HepG2 (cell line): ENCODE data around the gene ANKRD53. TPM values are rescaled to one million over a fixed set of nuclear protein-coding genes. Genes with fewer than 3 reads are reported as not detected.

Experiments
- CSRNP1 ChIP-seq: sonication (generic); formaldehyde crosslinking; IDR thresholded peaks from 2 replicates; pipeline ENCODE4 v1.8.1; 2023; ENCODE audit warnings: mild to moderate bottlenecking, missing genetic modification reagents
- HMG20A ChIP-seq: IDR thresholded peaks from 2 replicates; pipeline ENCODE4 v1.6.1; 2016; ENCODE audit warnings: borderline replicate concordance
- MAX ChIP-seq: IDR thresholded peaks from 2 replicates; pipeline ENCODE4 v1.6.1; 2012; ENCODE audit warnings: inconsistent platforms
- MED8 ChIP-seq: sonication (generic); formaldehyde crosslinking; IDR thresholded peaks from 2 replicates; pipeline ENCODE4 v1.8.1; 2023; ENCODE audit warnings: mild to moderate bottlenecking, missing genetic modification reagents; ENCODE audit not compliant: insufficient replicate concordance
- NBN ChIP-seq: fragments of 450-650 bp; conservative IDR thresholded peaks from 2 replicates; pipeline ENCODE4 v1.6.1; 2017
- NR2F2 ChIP-seq: IDR thresholded peaks from 2 replicates; pipeline ENCODE4 v1.6.1; 2012; ENCODE audit warnings: low read depth, inconsistent platforms, borderline replicate concordance
- PHF8 ChIP-seq: sonication (generic); formaldehyde crosslinking; IDR thresholded peaks from 2 replicates; pipeline ENCODE4 v1.5.0; 2020; ENCODE audit warnings: missing genetic modification reagents
- POLR2AphosphoS2 ChIP-seq: IDR thresholded peaks from 2 replicates; pipeline ENCODE4 v1.6.1; 2011; ENCODE audit warnings: low read depth, low read length, improper control_type of control experiment
- PPARG ChIP-seq: conservative IDR thresholded peaks from 2 replicates; pipeline ENCODE4 v1.6.1; 2016; ENCODE audit warnings: missing biosample characterization, missing genetic modification reagents
- ZBTB10 ChIP-seq: sonication (generic); formaldehyde crosslinking; IDR thresholded peaks from 2 replicates; pipeline ENCODE4 v1.4.0; 2020; ENCODE audit warnings: missing genetic modification reagents, borderline replicate concordance
- ZFAT ChIP-seq: sonication (generic); formaldehyde crosslinking; conservative IDR thresholded peaks from 2 replicates; pipeline ENCODE4 v1.8.1; 2023; ENCODE audit warnings: missing genetic modification reagents, inconsistent platforms
- ZFP36L2 ChIP-seq: sonication (generic); formaldehyde crosslinking; IDR thresholded peaks from 2 replicates; pipeline ENCODE4 v1.4.0; 2020; ENCODE audit warnings: missing genetic modification reagents
- ZMAT5 ChIP-seq: sonication (generic); formaldehyde crosslinking; IDR thresholded peaks from 2 replicates; pipeline ENCODE4 v1.5.0; 2020; ENCODE audit warnings: mild to moderate bottlenecking, low read depth, missing genetic modification reagents, borderline replicate concordance
- ZNF143 ChIP-seq: sonication (generic); formaldehyde crosslinking; IDR thresholded peaks from 2 replicates; pipeline ENCODE4 v1.4.0; 2020; ENCODE audit warnings: missing genetic modification reagents
- ZNF18 ChIP-seq: sonication (generic); formaldehyde crosslinking; IDR thresholded peaks from 2 replicates; pipeline ENCODE4 v1.8.0; 2022; ENCODE audit warnings: mild to moderate bottlenecking, missing genetic modification reagents; ENCODE audit not compliant: insufficient replicate concordance
- ZNF235 ChIP-seq: sonication (generic); formaldehyde crosslinking; IDR thresholded peaks from 2 replicates; pipeline ENCODE4 v1.8.1; 2023; ENCODE audit warnings: mild to moderate bottlenecking, missing genetic modification reagents, borderline replicate concordance
- ZNF430 ChIP-seq: sonication (generic); formaldehyde crosslinking; IDR thresholded peaks from 2 replicates; pipeline ENCODE4 v1.9.0; 2021; ENCODE audit warnings: mild to moderate bottlenecking, missing genetic modification reagents
- ZNF546 ChIP-seq: sonication (generic); formaldehyde crosslinking; conservative IDR thresholded peaks from 2 replicates; pipeline ENCODE4 v1.8.1; 2023; ENCODE audit warnings: mild to moderate bottlenecking, missing genetic modification reagents
- ZNF773 ChIP-seq: sonication (generic); formaldehyde crosslinking; IDR thresholded peaks from 2 replicates; pipeline ENCODE4 v1.4.0; 2020; ENCODE audit warnings: missing genetic modification reagents, borderline replicate concordance
- ZNF784 ChIP-seq: sonication (generic); formaldehyde crosslinking; IDR thresholded peaks from 2 replicates; pipeline ENCODE4 v1.5.1; 2020; ENCODE audit warnings: missing genetic modification reagents, mild to moderate bottlenecking, borderline replicate concordance
- polyA plus RNA-seq, 8 experiments: library from polyadenylated mRNA; depleted of rRNA in 3 of 8; stranded (reverse) in 7 of 8; unstranded in 1 of 8; fragments of >200 nt; fragmentation: Illumina TruSeq in 4 of 8; extraction: Trizol in 4 of 8; gene quantifications; 2 replicates each; pipeline versions ENCODE4 v1.2.1 to v1.2.3, GENCODE V29; 2011 to 2016; ENCODE audit warnings: low read depth in 4 of 8, missing spikeins in 1 of 8, mixed read lengths in 1 of 8; ENCODE audit not compliant: insufficient read depth in 1 of 8
- total RNA-seq, 5 experiments: library from RNA; depleted of rRNA; stranded (reverse); fragments of >200 nt; fragmentation: Illumina TruSeq; extraction: Trizol; gene quantifications; 2 replicates each; pipeline ENCODE4 v1.2.3, GENCODE V29; 2016; ENCODE audit warnings: low read depth in 1 of 5

ANKRD53 gene
- total and polyA plus RNA-seq, 2 of the 13 experiments (the other 11 are each of a cell fraction or from before 2014, with no cell fraction given), result 0.15 TPM; not detected in 1

GRCh38 chr2:71000780-71001591, 22.6 kb downstream of the ANKRD53 start (continued):
- TF ChIP-seq NR2F2 (no peak), ZFAT (CRISPR knock-in tag) (no peak), CSRNP1 (CRISPR knock-in tag) (0 out of 2 replicates have a peak, but pooled peaks have one; percentile 46), ZNF546 (no peak), MED8 (peak; percentile 46), ZNF773 (0 out of 2 replicates have a peak, but pooled peaks have one; percentile 60), ZBTB10 (no peak), MAX (peak; percentile 55), ZNF18 (no peak), ZFP36L2 (CRISPR knock-in tag) (peak; percentile 81; the same call in 1 of the 2 replicates), NBN (no peak), ZNF235 (CRISPR knock-in tag) (peak; percentile 75; the same call in 1 of the 2 replicates), ZNF784 (no peak), PHF8 (CRISPR knock-in tag) (peak; percentile 80), ZNF143 (no peak), HMG20A (no peak), ZNF430 (CRISPR knock-in tag) (peak; percentile 82; the same call in 1 of the 2 replicates), PPARG (CRISPR knock-in tag) (0 out of 2 replicates have a peak, but pooled peaks have one; percentile 28), POLR2AphosphoS2 (no peak), ZMAT5 (CRISPR knock-in tag) (no peak)
